CD4-positive, alpha-beta T cell treated with Interleukin-17A for 4 hours (primary cell): ENCODE data around the gene LTF.

Experiments
- DNase-seq: peaks from one replicate; pipeline ENCODE4 v3.0.0-alpha.2; 2020; ENCODE audit warnings: mixed read lengths

LTF gene

DNA sequence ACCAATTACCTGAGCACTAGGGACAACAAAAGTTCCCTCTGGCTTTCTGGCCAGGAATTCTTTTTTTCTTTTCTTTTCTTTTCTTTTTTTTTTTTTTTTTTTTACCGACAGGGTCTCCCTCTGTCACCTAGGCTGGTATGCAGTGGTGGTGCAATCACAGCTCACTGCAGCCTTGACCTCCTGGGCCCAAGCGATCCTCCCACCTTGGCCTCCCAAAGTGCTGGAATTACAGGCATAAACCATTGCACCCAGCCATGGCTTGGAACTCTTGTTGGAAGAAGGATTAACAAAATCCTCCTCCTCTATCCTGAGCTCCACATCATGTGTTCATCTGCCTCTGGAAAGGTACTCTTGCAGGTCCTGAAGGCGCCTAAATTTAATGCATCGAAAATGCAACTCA lies 2.9 kb upstream of the LTF start:
- no peak for DNase-seq

DNA sequence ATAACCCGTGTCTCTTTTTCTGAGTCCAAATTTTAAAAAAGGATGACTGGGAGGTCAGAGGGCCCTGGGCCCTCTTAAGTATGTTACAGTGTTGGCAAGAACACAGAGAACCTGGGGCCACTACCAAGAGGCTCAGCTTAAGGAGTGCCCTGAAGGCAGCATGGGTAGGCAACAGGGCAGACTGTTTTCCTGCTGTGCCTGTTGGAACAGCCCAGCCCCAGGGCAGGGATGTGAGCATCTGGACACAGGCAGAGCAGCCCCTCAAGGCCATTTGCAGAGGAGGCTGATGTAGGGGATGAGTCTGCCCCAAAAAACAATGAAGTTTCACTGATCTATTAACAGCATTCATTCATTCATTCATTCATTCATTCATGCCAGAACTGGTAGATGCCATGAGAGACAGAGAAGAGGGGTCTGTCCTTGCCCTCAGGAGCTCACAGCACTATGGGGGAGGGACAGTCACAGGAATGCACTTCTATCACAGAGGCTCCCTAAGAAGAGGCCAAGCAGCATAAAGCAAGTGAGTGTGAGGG lies 2.2 kb upstream of the LTF start:
- no peak for DNase-seq

GRCh38 chr3:46466273-46466672 lies 1.6 kb upstream of the LTF start:
- no peak for DNase-seq

DNA sequence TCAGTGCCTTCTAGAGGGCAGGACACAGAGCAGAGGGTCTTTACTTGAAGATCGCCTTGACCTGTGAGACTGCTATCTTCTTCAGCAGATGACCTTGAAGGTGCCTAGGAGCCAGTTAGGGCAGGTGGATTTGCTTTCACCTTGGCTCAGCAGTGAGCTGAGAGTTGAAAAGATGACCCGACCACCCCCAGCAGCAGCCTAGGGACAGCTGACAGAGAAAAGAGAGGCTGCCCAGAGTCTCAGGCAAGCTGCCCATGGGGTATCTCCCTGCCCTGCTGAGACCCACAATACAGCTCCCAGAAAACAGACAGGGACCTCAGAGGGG lies 453 bp upstream of the LTF start:
- no peak for DNase-seq

- DNase-seq = no peak
These were observed 850 bp downstream of the LTF start for GRCh38 chr3:46463868-46464241.

DNA sequence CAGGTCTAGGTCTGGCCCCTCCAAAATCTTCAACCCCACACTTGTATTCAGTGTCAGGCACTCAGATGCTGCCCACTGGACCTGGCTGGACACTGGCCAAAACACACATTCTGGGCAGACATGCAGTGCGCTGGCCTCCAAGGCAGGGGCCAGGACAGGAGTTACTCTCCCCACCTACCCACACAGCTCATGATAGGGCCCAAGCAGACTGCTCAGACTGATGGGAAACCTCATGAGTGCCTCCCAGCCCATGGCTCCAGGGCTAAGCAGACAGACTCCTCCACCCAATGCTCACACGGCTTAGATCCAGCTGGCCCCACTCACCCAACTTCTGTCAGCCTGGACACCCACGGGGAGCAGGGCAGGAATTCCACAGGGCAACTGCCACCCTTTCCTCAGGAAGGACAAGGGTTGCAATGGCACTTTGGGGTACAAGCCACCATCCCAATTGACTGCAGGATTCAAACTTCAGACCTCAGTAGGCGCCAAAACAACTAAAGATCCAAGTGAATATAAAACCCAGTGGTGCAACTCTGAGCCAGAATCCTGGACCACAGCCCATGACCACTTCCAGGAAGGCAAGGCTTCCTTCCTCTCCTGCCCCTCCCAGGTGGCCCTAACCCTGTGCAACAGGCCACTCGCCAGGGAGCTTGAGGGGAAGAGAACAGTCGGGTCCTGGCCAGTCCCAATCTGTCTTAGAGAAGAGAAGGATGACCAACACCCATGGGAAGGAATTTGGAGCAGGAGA lies 1.4 kb downstream of the LTF start:
- no peak for DNase-seq

DNA sequence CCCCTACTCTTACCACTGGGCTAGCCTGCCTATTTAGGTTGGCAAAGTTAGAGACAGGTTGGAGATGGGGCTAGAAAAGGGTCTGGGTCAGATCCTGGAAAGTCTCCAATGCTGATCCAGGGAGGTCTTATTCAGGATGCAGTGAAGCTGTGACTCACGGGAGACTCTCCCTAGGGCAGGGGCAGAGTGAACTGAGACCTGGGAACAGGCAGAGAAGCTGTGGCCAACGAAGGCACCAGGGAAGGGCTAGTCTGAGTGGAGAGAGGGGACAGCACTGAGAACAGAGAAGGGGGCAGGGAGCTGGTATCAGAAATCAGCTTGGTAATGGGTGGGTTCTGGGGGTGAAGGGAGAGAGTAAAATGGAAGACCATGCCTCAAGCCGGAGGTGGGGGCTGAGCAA lies 2.2 kb downstream of the LTF start:
- no peak for DNase-seq

- DNase-seq = no peak
These were observed 2.6 kb downstream of the LTF start for GRCh38 chr3:46462111-46462510.

GRCh38 chr3:46460051-46460450 lies 4.7 kb downstream of the LTF start:
- no peak for DNase-seq

GRCh38 chr3:46456118-46456517 lies 8.6 kb downstream of the LTF start:
- no peak for DNase-seq

- DNase-seq = no peak
These were observed 9.2 kb downstream of the LTF start for GRCh38 chr3:46455231-46456115.

- DNase-seq = no peak
These were observed 10.1 kb downstream of the LTF start for GRCh38 chr3:46454606-46455005.

DNA sequence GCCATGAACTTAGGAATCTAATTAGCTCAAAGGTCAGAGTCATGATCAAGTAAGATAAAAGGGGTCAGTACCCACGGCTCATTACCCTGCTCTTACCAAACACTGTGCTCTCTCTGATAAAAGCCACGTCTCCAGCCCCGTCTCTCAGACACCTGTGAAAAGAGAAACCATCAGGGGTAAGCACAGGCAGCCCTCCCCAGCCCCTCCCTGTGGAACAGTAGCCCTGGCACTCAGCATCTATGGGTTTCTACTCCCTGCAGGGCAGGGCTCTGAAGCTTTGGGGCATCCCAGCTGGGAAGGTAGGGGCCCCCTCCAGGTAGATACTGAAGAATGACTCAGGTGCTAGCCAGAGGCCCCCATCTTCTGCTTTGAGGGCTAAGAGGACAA lies 10.5 kb downstream of the LTF start:
- no peak for DNase-seq

DNA sequence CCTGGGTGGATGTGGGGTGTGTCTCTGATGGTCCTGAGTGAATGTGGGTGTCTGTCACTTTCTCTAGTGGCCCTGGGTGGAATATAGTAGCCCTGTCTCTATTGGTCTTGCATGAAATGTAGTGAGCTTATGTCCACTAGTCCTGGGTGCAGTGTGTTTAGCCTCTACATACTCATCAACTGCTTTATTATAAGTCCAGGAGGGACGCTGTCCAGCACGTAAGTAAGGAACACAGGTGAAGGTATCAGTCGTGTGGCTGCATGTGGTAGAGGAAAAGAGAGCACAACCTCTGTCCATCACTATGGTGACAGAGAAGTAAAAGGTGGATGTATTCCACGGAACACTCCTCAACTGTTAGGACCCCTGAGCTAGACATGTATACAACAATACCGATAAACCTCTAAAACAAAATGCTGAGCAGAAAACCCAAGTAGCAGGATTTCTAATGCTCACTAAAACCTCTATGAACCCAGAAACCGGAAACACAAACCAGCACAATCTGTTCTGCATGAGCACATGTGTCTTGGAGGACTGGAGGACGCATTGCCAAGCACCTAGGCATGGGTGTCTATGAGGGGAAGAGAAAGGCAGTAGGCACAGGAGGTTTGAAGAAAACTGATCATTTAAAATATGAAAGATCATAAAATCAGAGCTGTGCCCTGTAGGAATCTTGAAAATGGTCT lies 11.0 kb downstream of the LTF start:
- DNase-seq = no peak

GRCh38 chr3:46449755-46450552 lies 14.8 kb downstream of the LTF start:
- no peak for DNase-seq

GRCh38 chr3:46448721-46449120 lies 16.0 kb downstream of the LTF start:
- no peak for DNase-seq

- no peak for DNase-seq
These were observed 17.3 kb downstream of the LTF start for GRCh38 chr3:46447228-46447985.

DNA sequence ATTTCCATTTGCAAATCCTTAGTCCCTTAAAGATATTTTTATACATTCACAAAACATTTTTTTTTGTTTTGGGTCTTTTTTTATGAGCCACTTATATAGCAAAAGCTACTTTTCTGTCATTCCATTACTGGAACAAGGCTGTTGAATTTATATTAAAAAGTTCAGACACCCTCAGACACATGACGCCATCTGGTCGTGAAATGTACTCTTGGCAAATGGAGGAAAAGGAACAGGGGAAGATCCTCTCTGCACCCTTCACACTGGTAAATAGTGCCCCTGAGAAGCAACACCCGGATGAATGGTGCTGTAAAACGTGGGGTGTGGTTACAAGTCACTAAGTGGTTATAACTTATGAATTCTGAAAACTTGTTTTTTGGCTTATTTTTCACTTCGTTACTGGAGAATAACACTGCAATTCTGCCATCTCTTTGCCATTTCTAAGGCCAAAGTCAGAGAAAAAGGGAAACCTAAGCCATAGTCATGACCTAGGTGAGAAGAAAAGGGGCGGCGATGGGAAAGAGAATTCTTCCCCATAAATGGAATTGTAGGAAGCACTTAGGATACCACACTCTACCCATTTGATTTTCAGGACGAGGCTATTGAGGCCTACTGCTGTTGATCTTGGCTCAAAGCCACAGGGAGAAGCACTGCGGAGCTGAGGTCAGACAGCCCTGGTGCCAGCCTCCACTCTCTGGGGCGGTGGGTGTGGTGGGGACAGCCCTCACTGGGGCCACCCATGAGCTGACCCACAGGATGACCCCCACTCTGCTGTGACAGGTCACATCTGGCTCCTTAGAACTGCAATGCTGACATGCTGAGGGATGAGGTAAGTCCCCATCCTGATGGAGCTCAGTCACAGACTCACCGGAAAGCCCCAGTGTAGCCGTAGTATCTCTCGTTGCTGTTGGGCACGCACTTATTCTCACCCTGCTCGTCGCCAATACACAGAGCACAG lies 21.9 kb downstream of the LTF start:
- no peak for DNase-seq

DNA sequence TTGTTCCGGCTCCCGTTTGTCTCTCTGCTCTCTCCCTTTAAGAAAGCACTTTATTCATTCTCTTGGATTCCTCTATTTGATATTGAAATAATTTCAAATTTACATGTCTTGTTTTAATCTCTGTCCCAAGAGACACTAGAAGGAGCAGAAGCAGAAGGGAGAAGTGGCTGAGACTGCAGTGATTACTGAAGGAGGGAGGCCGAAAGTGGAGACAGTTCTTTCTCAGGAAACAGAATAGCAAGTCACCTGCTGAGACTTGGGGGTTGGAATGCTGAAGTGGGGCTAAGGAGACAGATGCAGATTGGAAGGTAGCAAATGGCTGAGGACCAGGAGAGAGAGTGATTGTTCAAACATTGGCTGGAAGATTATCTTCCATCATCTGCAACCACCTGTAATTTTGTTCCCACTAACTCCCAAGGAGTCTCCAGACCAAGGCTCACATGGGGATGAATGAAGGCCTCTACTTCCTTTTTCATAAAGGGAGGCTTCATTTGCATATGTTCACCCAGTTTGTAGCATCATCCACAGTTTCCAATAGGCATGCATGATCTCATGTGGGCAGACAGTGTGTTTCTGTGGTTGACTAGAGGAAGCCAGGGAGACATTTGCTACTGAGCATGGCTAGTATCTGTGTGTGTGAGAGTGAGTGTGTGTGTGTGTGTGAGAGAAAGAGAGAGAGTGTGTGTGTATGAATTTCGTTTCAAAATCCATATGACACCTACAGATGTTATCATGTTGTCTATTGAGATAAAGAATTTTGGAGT lies 24.0 kb downstream of the LTF start:
- peak; percentile 34 for DNase-seq

- no peak for DNase-seq
These were observed 25.9 kb downstream of the LTF start for GRCh38 chr3:46438831-46439230.
